HG03354 (cell line): ENCODE data around the gene FAM120A.

ENCODE experiments used
- ATAC-seq: cut with Tn5 transposase; IDR thresholded peaks from one replicate; pipeline ENCODE4 v1.9.1; 2021; ENCODE audit warnings: mild to moderate bottlenecking; ENCODE audit not compliant: unreplicated experiment, poor library complexity, severe bottlenecking

FAM120A gene

GRCh38 chr9:93601666-93602065 is 150.2 kb downstream of the FAM120A start:
- ATAC-seq = no peak

- ATAC-seq = no peak
Measured at GRCh38 chr9:93603011-93603410, 151.5 kb downstream of the FAM120A start.

- no peak for ATAC-seq
Measured at GRCh38 chr9:93603906-93604326, 152.4 kb downstream of the FAM120A start.

- no peak for ATAC-seq
Measured at GRCh38 chr9:93606187-93606586, 154.7 kb downstream of the FAM120A start.

- ATAC-seq = no peak
Measured at GRCh38 chr9:93610206-93610605, 158.7 kb downstream of the FAM120A start.

- ATAC-seq = no peak
Measured at GRCh38 chr9:93612052-93612795, 160.7 kb downstream of the FAM120A start.

- no peak for ATAC-seq
Measured at GRCh38 chr9:93612796-93613154, 161.3 kb downstream of the FAM120A start.

- no peak for ATAC-seq
Measured at GRCh38 chr9:93613174-93613573, 161.7 kb downstream of the FAM120A start.

- no peak for ATAC-seq
Measured at GRCh38 chr9:93613791-93614190, 162.3 kb downstream of the FAM120A start.

- no peak for ATAC-seq
Measured at GRCh38 chr9:93614830-93615468, 163.5 kb downstream of the FAM120A start.
